C4-2B (cell line): Measurements from ENCODE around the gene KRABD2.
A peak's percentile ranks its signal among the peaks of the same experiment; 100 is the strongest.

Experiments used
- H3K27ac ChIP-seq: fragments of 450-650 bp; 2 replicates; pipeline ENCODE4 v1.5.1; 2017
- ZFX ChIP-seq: fragments of 450-650 bp; IDR thresholded peaks from 2 replicates; pipeline ENCODE4 v1.6.1; 2017
- TF ChIP-seq, protein P1 (sequence below): fragments of 450-650 bp; conservative IDR thresholded peaks from 2 replicates; pipeline ENCODE4 v1.5.1; 2017; ENCODE audit warnings: mild to moderate bottlenecking

Gene KRABD2

DNA sequence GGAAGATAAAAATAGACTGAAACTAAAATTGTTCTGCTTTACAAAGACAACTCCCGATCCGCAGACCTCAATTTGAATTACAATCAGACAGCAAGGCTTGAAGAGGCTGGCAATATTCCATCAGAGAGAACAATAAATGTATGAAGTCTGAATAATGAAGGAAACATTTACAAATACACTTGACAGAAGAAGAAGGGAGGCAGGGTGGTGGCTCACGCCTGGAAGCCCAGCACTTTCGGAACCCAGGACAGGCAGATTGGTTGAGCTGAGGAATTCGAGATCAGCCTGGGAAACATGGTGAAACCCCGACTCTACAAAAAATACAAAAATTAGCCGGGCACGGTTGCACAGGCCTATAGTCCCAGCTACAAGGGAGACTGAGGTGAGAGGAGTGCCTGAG is 22.3 kb downstream of the KRABD2 start:
- TF ChIP-seq, protein P1, sequence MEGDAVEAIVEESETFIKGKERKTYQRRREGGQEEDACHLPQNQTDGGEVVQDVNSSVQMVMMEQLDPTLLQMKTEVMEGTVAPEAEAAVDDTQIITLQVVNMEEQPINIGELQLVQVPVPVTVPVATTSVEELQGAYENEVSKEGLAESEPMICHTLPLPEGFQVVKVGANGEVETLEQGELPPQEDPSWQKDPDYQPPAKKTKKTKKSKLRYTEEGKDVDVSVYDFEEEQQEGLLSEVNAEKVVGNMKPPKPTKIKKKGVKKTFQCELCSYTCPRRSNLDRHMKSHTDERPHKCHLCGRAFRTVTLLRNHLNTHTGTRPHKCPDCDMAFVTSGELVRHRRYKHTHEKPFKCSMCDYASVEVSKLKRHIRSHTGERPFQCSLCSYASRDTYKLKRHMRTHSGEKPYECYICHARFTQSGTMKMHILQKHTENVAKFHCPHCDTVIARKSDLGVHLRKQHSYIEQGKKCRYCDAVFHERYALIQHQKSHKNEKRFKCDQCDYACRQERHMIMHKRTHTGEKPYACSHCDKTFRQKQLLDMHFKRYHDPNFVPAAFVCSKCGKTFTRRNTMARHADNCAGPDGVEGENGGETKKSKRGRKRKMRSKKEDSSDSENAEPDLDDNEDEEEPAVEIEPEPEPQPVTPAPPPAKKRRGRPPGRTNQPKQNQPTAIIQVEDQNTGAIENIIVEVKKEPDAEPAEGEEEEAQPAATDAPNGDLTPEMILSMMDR: no peak
- TF ChIP-seq ZFX: no peak
- no peak overlapping the region for H3K27ac ChIP-seq

DNA sequence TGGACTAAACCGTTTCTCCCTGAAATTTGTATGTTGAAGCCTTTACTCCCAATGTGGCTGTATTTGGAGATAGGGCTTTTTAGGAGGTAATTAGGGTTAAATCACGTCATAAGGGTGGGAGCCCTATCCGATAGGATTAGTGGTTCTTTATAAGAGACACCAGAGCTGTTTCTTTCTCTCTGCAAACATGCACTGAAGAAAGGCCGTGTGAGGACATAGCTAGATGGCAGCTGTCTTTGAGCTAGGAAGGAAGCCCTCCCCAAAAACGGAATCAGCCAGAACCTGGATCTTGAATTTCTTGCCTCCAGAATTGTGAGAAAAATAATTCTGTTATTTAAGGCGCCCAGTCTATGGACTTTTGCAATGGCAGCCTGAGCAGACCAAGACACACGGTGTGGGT is 22.8 kb downstream of the KRABD2 start:
- H3K27ac ChIP-seq: no peak overlapping the region
- no peak for TF ChIP-seq ZFX
- TF ChIP-seq, protein P1: no peak

- H3K27ac ChIP-seq: no peak overlapping the region
- TF ChIP-seq ZFX: no peak
- TF ChIP-seq, protein P1: no peak
These were observed 26.2 kb downstream of the KRABD2 start for GRCh38 chr17:8350339-8350738.

DNA sequence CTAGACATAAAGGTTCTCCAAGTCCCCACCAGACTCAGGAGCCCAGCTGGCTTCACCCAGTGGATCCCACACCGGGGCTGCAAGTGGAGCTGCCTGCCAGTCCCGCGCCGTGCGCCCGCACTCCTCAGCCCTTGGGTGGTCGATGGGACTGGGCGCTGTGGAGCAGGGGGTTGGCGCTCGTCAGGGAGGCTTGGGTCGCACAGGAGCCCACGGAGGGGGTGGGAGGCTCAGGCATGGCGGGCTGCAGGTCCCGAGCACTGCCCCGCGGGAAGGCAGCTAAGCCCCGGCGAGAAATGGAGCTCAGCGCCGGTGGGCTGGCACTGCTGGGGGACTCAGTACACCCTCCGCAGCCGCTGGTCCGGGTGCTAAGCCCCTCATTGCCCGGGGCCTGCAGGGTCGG is 29.5 kb downstream of the KRABD2 start:
- peak overlapping the region; percentile 92 for H3K27ac ChIP-seq

GRCh38 chr17:8345951-8346665 is 30.4 kb downstream of the KRABD2 start:
- peak overlapping the region; percentile 92 for H3K27ac ChIP-seq
- TF ChIP-seq, protein P1: no peak
- TF ChIP-seq ZFX: no peak

DNA sequence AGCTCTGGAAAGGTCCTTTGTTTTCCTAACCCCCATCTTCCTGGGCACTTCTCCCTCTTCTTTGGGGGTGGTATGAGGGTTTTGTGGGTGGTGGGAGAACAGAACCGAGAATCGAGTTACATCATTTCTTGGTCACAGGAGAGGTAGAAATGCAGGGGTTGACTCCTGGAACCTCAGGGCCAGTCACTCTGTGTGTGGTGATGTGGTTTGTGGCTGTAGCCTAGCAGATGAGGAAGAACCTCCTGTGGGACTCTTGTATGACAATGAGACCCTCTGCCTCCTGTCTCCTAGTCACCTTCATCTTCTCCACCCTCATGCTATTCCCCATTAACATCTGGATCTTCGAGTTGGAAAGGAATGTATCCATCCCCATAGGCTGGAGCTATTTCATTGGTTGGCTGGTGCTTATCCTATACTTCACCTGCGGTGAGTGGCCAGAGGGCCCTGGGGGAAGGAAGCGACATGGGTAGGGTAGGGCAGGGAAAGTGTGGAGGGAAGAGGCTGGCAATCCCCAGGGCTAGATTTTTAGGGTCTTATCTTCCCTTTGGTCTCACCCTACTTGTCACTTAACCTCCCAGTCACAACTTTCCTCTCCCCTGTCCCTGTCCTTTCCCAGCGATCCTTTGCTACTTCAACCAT is 31.3 kb downstream of the KRABD2 start:
- peak overlapping the region; percentile 92 for H3K27ac ChIP-seq
- TF ChIP-seq, protein P1: no peak
- no peak for TF ChIP-seq ZFX

- no peak overlapping the region for H3K27ac ChIP-seq
- TF ChIP-seq ZFX: no peak
- TF ChIP-seq, protein P1: no peak
These were observed 35.0 kb downstream of the KRABD2 start for GRCh38 chr17:8341456-8341855.

DNA sequence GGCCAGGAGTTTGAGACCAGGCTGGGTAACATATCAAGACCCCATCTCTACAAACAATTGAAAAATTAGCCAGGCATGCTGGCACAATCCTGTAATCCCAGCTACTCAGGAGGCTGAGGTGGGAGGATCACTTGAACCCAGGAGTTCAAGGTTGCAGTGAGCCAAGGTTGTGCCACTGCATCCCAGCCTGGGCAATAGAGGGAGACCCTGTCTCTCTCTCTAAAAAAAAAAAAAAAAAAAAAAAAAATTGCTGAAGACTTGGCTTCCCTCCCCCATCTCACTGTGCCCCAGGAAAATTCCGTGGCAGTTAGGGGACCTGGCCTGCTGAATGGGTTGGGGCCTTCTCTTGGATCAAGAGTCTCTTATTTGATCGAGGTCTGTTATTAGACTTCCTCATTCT is 37.0 kb downstream of the KRABD2 start, which contains the start of gene ODF4:
TSS of gene ODF4 (plus strand) at position 301 of the 400 bp plus-strand sequence. CDS start 212 bp downstream, outside the sequence.
- H3K27ac ChIP-seq: no peak within 1 kb of the TSS
- TF ChIP-seq, protein P1: no peak
- TF ChIP-seq ZFX: no peak
